Endometrium (tissue), 2 donors: ENCODE data around the gene ENOX2.
"Not testable (repeated sequence)": the region's sequence is repeated elsewhere in the genome, so short reads cannot be mapped to it uniquely, and the experiment has no call there.

Experiments
- FAIRE-seq: peaks from 2 replicates; lab custom pipeline; 2012; peaks lifted over from hg19 to GRCh38; lab: Jason Lieb, UNC
- donor health status: control.
- donor health status: control.

The ENOX2 gene

GRCh38 chrX:130827648-130828047 lies 75.4 kb downstream of the ENOX2 start:
- FAIRE-seq: no peak

- FAIRE-seq: no peak
Observed at GRCh38 chrX:130826249-130826648, 76.8 kb downstream of the ENOX2 start.

- FAIRE-seq: no peak
Observed at GRCh38 chrX:130825525-130825924, 77.5 kb downstream of the ENOX2 start.

GRCh38 chrX:130819367-130819766 lies 83.6 kb downstream of the ENOX2 start:
- not testable (repeated sequence) for FAIRE-seq

- FAIRE-seq: not testable (repeated sequence)
Observed at GRCh38 chrX:130813932-130814331, 89.1 kb downstream of the ENOX2 start.

- FAIRE-seq: no peak
Observed at GRCh38 chrX:130810561-130810960, 92.4 kb downstream of the ENOX2 start.

- no peak for FAIRE-seq
Observed at GRCh38 chrX:130805903-130806302, 97.1 kb downstream of the ENOX2 start.

- no peak for FAIRE-seq
Observed at GRCh38 chrX:130803537-130803936, 99.5 kb downstream of the ENOX2 start.

- FAIRE-seq: no peak
Observed at GRCh38 chrX:130801901-130802300, 101.1 kb downstream of the ENOX2 start.

GRCh38 chrX:130799393-130799792 lies 103.6 kb downstream of the ENOX2 start:
- FAIRE-seq: no peak

- FAIRE-seq: no peak
Observed at GRCh38 chrX:130793975-130794374, 109.0 kb downstream of the ENOX2 start.

- FAIRE-seq: not testable (repeated sequence)
Observed at GRCh38 chrX:130791870-130792269, 111.1 kb downstream of the ENOX2 start.

- no peak for FAIRE-seq
Observed at GRCh38 chrX:130789793-130790192, 113.2 kb downstream of the ENOX2 start.

- FAIRE-seq: no peak
Observed at GRCh38 chrX:130788786-130789581, 114.0 kb downstream of the ENOX2 start.

GRCh38 chrX:130786030-130786429 lies 117.0 kb downstream of the ENOX2 start:
- no peak for FAIRE-seq

GRCh38 chrX:130778773-130779172 lies 124.2 kb downstream of the ENOX2 start:
- FAIRE-seq: no peak

GRCh38 chrX:130775849-130776248 lies 127.2 kb downstream of the ENOX2 start:
- no peak for FAIRE-seq

GRCh38 chrX:130772776-130773143 lies 130.2 kb downstream of the ENOX2 start:
- FAIRE-seq: no peak

GRCh38 chrX:130772105-130772775 lies 130.8 kb downstream of the ENOX2 start:
- no peak for FAIRE-seq

- FAIRE-seq: no peak
Observed at GRCh38 chrX:130771648-130772047, 131.4 kb downstream of the ENOX2 start.

- FAIRE-seq: no peak
Observed at GRCh38 chrX:130771230-130771629, 131.8 kb downstream of the ENOX2 start.

GRCh38 chrX:130770615-130771014 lies 132.4 kb downstream of the ENOX2 start:
- FAIRE-seq: no peak

GRCh38 chrX:130769835-130770234 lies 133.2 kb downstream of the ENOX2 start:
- no peak for FAIRE-seq

GRCh38 chrX:130758072-130758471 lies 144.9 kb downstream of the ENOX2 start:
- no peak for FAIRE-seq
